DND-41 (cell line): ENCODE measurements around the gene GARIN5B.
"Not testable (repeated sequence)": the region's sequence is repeated elsewhere in the genome, so short reads cannot be mapped to it uniquely, and the experiment has no call there.

Source experiments
- ATAC-seq: fragments of 200-7000 bp; cut with Tn5 transposase; 3 replicates; pipeline ENCODE4 v1.9.1; 2021; ENCODE audit warnings: low read depth; ENCODE audit not compliant: insufficient read depth
- DNase-seq: peaks from one replicate; pipeline ENCODE4 v3.0.0-alpha.2; 2020
- H2AFZ ChIP-seq: 2 replicates; pipeline ENCODE4 v1.6.0; 2012; ENCODE audit warnings: low read depth, low read length
- H3K27ac ChIP-seq: 2 replicates; pipeline ENCODE4 v1.5.1; 2012; ENCODE audit warnings: low read length, inconsistent platforms
- H3K27me3 ChIP-seq: fragments of 200-600 bp; sonication (generic); 2 replicates; pipeline ENCODE4 v1.6.0; 2012; ENCODE audit warnings: low read length, mild to moderate bottlenecking, inconsistent platforms; ENCODE audit not compliant: insufficient read depth, poor library complexity
- H3K36me3 ChIP-seq: 2 replicates; pipeline ENCODE4 v1.5.1; 2012; ENCODE audit warnings: low read length, inconsistent platforms; ENCODE audit not compliant: insufficient read depth
- H3K4me1 ChIP-seq: 2 replicates; pipeline ENCODE4 v1.5.1; 2012; ENCODE audit warnings: mild to moderate bottlenecking, low read length; ENCODE audit not compliant: insufficient read depth
- H3K4me2 ChIP-seq: 2 replicates; pipeline ENCODE4 v1.6.0; 2012; ENCODE audit warnings: mild to moderate bottlenecking, moderate library complexity, low read length, inconsistent platforms; ENCODE audit not compliant: insufficient read depth
- H3K4me3 ChIP-seq, 2 experiments: fragments of 200-600 bp in 1 of 2; shearing (Covaris generic) in 1 of 2; 2 replicates each; pipeline ENCODE4 v1.5.1; 2012 to 2016; ENCODE audit warnings: inconsistent platforms in 2 of 2, low read length in 2 of 2, mild to moderate bottlenecking in 2 of 2, low read depth in 1 of 2, moderate library complexity in 1 of 2
- H3K79me2 ChIP-seq: 2 replicates; pipeline ENCODE4 v1.6.0; 2012; ENCODE audit warnings: low read length, inconsistent platforms; ENCODE audit not compliant: insufficient read depth
- H3K9ac ChIP-seq: 2 replicates; pipeline ENCODE4 v1.6.0; 2012; ENCODE audit warnings: low read depth, mild to moderate bottlenecking, inconsistent platforms, low read length, moderate library complexity
- H3K9me3 ChIP-seq: 2 replicates; pipeline ENCODE4 v1.5.1; 2012; ENCODE audit warnings: low read length, moderate library complexity, mild to moderate bottlenecking, inconsistent platforms; ENCODE audit not compliant: insufficient read depth, severe bottlenecking
- H4K20me1 ChIP-seq: 2 replicates; pipeline ENCODE4 v1.6.0; 2012; ENCODE audit warnings: low read length; ENCODE audit not compliant: insufficient read depth
- EZH2 ChIP-seq: IDR thresholded peaks from 3 replicates; pipeline ENCODE4 v1.6.1; 2012; ENCODE audit warnings: borderline replicate concordance, low read depth, mild to moderate bottlenecking, moderate library complexity, low read length, inconsistent platforms; ENCODE audit not compliant: severe bottlenecking
- TF ChIP-seq, protein P1 (sequence below): IDR thresholded peaks from 2 replicates; pipeline ENCODE4 v1.5.1; 2012; ENCODE audit warnings: borderline replicate concordance, low read length, moderate library complexity, mild to moderate bottlenecking; ENCODE audit not compliant: poor library complexity, severe bottlenecking; ENCODE audit errors: extremely low read depth

The GARIN5B gene

DNA sequence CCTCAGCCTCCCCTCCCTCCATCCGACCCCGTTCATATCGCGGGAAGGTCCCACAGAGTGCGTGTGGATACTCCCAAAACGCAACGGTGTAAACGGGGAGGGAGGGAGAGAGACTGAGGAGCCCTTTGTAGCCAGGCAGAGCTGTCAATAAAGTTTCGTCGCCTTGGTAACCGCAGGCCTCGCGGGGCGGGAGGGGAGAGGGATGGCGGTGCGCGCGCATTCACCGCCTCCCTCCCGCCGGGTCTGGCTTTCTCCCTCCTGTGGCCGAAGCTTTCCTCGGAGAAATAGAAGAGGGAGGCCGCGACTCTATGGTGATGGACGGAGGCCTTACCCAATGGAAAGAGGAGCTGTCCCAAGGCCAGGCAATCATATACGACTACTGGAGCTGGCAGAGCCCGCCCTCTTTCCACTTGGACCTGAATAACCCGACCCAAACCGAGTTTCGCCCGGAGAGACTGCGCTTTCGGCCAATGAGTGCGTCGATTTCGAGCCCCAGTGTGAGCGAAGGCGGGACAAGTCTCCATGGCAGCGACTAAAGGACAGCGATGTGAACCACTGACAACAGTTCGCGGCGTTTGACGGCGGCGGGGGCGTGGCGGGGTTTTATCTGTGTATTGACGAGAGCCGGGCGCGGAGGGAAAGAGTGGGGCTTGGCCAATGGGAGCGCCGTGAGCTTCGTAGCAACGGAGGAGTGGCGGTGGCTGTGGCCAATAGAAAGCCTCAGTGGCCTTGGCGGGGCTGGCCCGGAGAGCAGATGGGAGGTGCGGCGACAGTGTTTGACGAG is 23.8 kb downstream of the GARIN5B start, which contains the start of gene KMT5C:
KMT5C (plus strand) TSS at position 772 of the 784 bp plus-strand sequence. CDS start 2,061 bp downstream, outside the sequence.
- H3K27ac ChIP-seq, result peak within 1 kb of the TSS; percentile 89
- peaks cover 34% of the 10 kb centered on the region for H3K4me1 ChIP-seq
- peaks cover 28% of the 10 kb centered on the region for H3K79me2 ChIP-seq
- DNase-seq, result peak; percentile 100
- no peaks in the 10 kb centered on the region for H3K27me3 ChIP-seq
- peak within 1 kb of the TSS; percentile 91 for H3K4me2 ChIP-seq
- peak within 1 kb of the TSS; percentile 93 for H3K9ac ChIP-seq
- peak within 1 kb of the TSS; percentile 62 for H2AFZ ChIP-seq
- H3K36me3 ChIP-seq, result peaks cover 28% of the 10 kb centered on the region
- TF ChIP-seq EZH2, result no peak
- TF ChIP-seq, protein P1, sequence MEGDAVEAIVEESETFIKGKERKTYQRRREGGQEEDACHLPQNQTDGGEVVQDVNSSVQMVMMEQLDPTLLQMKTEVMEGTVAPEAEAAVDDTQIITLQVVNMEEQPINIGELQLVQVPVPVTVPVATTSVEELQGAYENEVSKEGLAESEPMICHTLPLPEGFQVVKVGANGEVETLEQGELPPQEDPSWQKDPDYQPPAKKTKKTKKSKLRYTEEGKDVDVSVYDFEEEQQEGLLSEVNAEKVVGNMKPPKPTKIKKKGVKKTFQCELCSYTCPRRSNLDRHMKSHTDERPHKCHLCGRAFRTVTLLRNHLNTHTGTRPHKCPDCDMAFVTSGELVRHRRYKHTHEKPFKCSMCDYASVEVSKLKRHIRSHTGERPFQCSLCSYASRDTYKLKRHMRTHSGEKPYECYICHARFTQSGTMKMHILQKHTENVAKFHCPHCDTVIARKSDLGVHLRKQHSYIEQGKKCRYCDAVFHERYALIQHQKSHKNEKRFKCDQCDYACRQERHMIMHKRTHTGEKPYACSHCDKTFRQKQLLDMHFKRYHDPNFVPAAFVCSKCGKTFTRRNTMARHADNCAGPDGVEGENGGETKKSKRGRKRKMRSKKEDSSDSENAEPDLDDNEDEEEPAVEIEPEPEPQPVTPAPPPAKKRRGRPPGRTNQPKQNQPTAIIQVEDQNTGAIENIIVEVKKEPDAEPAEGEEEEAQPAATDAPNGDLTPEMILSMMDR, result peak; percentile 36
- H4K20me1 ChIP-seq, result peaks cover 26% of the 10 kb centered on the region
- peak; percentile 84 for ATAC-seq
- no peaks in the 10 kb centered on the region for H3K9me3 ChIP-seq
- peak within 1 kb of the TSS; percentile 84 to 92 for H3K4me3 ChIP-seq

- no peak for ATAC-seq
- Histone ChIP-seq H3K9ac (no peak overlapping the region), H3K4me3 (no peak overlapping the region), H3K9me3 (no peaks in the 10 kb centered on the region), H3K79me2 (peaks cover 12% of the 10 kb centered on the region), H3K27me3 (no peaks in the 10 kb centered on the region), H3K36me3 (no peaks in the 10 kb centered on the region), H4K20me1 (no peaks in the 10 kb centered on the region), H3K27ac (no peak overlapping the region), H3K4me2 (no peak overlapping the region), H2AFZ (no peak overlapping the region), H3K4me1 (peaks cover 18% of the 10 kb centered on the region)
- DNase-seq, result no peak
- no peak for TF ChIP-seq EZH2
- TF ChIP-seq, protein P1, result no peak
These were observed 27.0 kb downstream of the GARIN5B start for GRCh38 chr19:55336101-55336500.

- H3K27me3 ChIP-seq, result no peaks in the 10 kb centered on the region
- TF ChIP-seq EZH2, result no peak
- TF ChIP-seq, protein P1, result no peak
- H3K79me2 ChIP-seq, result no peaks in the 10 kb centered on the region
- ATAC-seq, result no peak
- H3K9me3 ChIP-seq, result no peaks in the 10 kb centered on the region
- no peaks in the 10 kb centered on the region for H4K20me1 ChIP-seq
- peaks cover 9% of the 10 kb centered on the region for H3K4me1 ChIP-seq
- DNase-seq, result no peak
- no peak overlapping the region for H3K9ac ChIP-seq
- no peak overlapping the region for H3K4me3 ChIP-seq
- H3K36me3 ChIP-seq, result no peaks in the 10 kb centered on the region
- H2AFZ ChIP-seq, result no peak overlapping the region
- H3K4me2 ChIP-seq, result no peak overlapping the region
- H3K27ac ChIP-seq, result no peak overlapping the region
These were observed 29.2 kb downstream of the GARIN5B start for GRCh38 chr19:55333870-55334269.

- H3K27me3 ChIP-seq, ATAC-seq, H3K4me2 ChIP-seq, H4K20me1 ChIP-seq, H2AFZ ChIP-seq, H3K27ac ChIP-seq, H3K9me3 ChIP-seq, H3K4me3 ChIP-seq, H3K4me1 ChIP-seq, DNase-seq, H3K9ac ChIP-seq, H3K36me3 ChIP-seq, H3K79me2 ChIP-seq: not testable (repeated sequence)
These were observed 33.3 kb downstream of the GARIN5B start for GRCh38 chr19:55329791-55330190.

DNA sequence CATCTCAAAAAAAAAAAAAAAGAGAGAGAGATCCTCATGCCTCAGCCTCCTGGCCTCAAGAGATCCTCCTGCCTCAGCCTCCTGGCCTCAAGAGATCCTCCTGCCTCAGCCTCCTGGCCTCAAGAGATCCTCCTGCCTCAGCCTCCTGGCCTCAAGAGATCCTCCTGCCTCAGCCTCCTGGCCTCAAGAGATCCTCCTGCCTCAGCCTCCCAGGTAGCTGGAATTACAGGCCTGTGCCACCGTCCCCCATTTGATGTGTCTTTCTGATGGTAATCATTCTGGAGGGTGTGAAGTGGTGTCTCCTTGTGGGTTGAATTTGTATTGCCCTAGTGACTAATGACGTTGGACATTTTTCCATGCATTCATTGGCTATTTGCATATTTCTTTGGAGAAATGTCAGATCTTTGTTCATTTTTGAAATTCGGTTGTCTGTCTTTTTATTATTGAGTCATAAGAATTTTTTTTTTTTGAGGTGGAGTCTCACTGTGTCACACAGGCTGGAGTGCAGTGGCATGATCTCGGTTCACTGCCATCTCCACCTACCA is 34.2 kb downstream of the GARIN5B start:
- H3K4me1 ChIP-seq, H3K4me3 ChIP-seq, H3K36me3 ChIP-seq, H2AFZ ChIP-seq, H3K79me2 ChIP-seq, H3K4me2 ChIP-seq, DNase-seq, ATAC-seq, H3K27ac ChIP-seq, H4K20me1 ChIP-seq, H3K27me3 ChIP-seq, H3K9ac ChIP-seq, H3K9me3 ChIP-seq: not testable (repeated sequence)
